Cerebellar cortex (tissue), 1 donor: ENCODE results near the gene PNPLA2.

Source experiments
- DNase-seq: peaks from one replicate; pipeline ENCODE4 v3.0.0-alpha.2; 2015; ENCODE audit warnings: low spot score

Gene PNPLA2

GRCh38 chr11:844693-845644 lies 26.3 kb downstream of the PNPLA2 start:
- DNase-seq, result peak; percentile 88

- DNase-seq, result no peak
These were observed 27.3 kb downstream of the PNPLA2 start for GRCh38 chr11:845872-846495.

GRCh38 chr11:846496-847098 lies 27.9 kb downstream of the PNPLA2 start:
- DNase-seq, result no peak

- DNase-seq, result no peak
These were observed 29.2 kb downstream of the PNPLA2 start for GRCh38 chr11:847876-848275.

- no peak for DNase-seq
These were observed 29.7 kb downstream of the PNPLA2 start for GRCh38 chr11:848380-848931.

GRCh38 chr11:849104-849824 lies 30.6 kb downstream of the PNPLA2 start:
- no peak for DNase-seq

GRCh38 chr11:849951-850774 lies 31.4 kb downstream of the PNPLA2 start:
- DNase-seq, result no peak

GRCh38 chr11:850775-851763 lies 32.4 kb downstream of the PNPLA2 start:
- no peak for DNase-seq

- no peak for DNase-seq
These were observed 34.0 kb downstream of the PNPLA2 start for GRCh38 chr11:852762-853161.

GRCh38 chr11:853682-854448 lies 35.2 kb downstream of the PNPLA2 start:
- no peak for DNase-seq

- DNase-seq, result no peak
These were observed 36.1 kb downstream of the PNPLA2 start for GRCh38 chr11:854601-855329.

- no peak for DNase-seq
These were observed 36.6 kb downstream of the PNPLA2 start for GRCh38 chr11:855330-855674.

GRCh38 chr11:855796-856195 lies 37.1 kb downstream of the PNPLA2 start:
- DNase-seq, result no peak

GRCh38 chr11:856397-856796 lies 37.7 kb downstream of the PNPLA2 start:
- no peak for DNase-seq

- DNase-seq, result no peak
These were observed 39.5 kb downstream of the PNPLA2 start for GRCh38 chr11:858053-858761.

GRCh38 chr11:858762-859339 lies 40.1 kb downstream of the PNPLA2 start:
- no peak for DNase-seq

GRCh38 chr11:859394-860131 lies 40.8 kb downstream of the PNPLA2 start:
- peak; percentile 94 for DNase-seq
